IMR-90 (cell line): Measurements from ENCODE around the gene LAMC2. TPM values are rescaled to one million over a fixed set of nuclear protein-coding genes. Genes with fewer than 3 reads are reported as not detected.

ENCODE experiments used
- ATAC-seq: fragments of 200-7000 bp; cut with Tn5 transposase; 2 replicates; pipeline ENCODE4 v1.9.1; 2020; ENCODE audit warnings: low read depth, mild to moderate bottlenecking, moderate library complexity
- BruUV-seq: library from RNA; stranded (reverse); fragments of 400-500 nt; replicated peaks from 2 replicates; lab custom pipeline; 2021; lab: Mats Ljungman, UMichigan
- CTCF ChIA-PET: fragments of 300-600 bp; formaldehyde crosslinking; extraction: SDS; loops from one replicate; lab custom pipeline; 2021; ENCODE audit warnings: antibody characterized with exemption; lab: Yijun Ruan, JAX
- POLR2A ChIA-PET: fragments of 300-600 bp; sonication (Branson Sonifier 250); formaldehyde crosslinking; loops from one replicate; lab custom pipeline; 2022; ENCODE audit warnings: antibody characterized with exemption; ENCODE audit not compliant: unreplicated experiment; lab: Charles Lee
- DNase-seq: peaks from one replicate; pipeline ENCODE4 v3.0.0; 2013
- H2AFZ ChIP-seq: replicated peaks from 2 replicates; pipeline ENCODE3; 2013; ENCODE audit warnings: low read length, mild to moderate bottlenecking; ENCODE audit not compliant: poor library complexity
- H2AK5ac ChIP-seq: 2 replicates; pipeline ENCODE4 v1.6.1; 2013; ENCODE audit warnings: low read depth, low read length, inconsistent platforms
- H2AK9ac ChIP-seq: replicated peaks from 2 replicates; pipeline ENCODE3; 2013; ENCODE audit warnings: mild to moderate bottlenecking, low read depth, low read length, moderate library complexity; ENCODE audit not compliant: poor library complexity
- H2BK120ac ChIP-seq: 2 replicates; pipeline ENCODE4 v1.6.1; 2013; ENCODE audit warnings: low read depth, low read length, inconsistent platforms
- H2BK15ac ChIP-seq: 3 replicates; pipeline ENCODE4 v1.6.1; 2013; ENCODE audit warnings: low read depth, low read length, inconsistent platforms
- H2BK20ac ChIP-seq: 2 replicates; pipeline ENCODE4 v1.6.1; 2013; ENCODE audit warnings: low read depth, mild to moderate bottlenecking, inconsistent platforms, low read length, moderate library complexity
- H2BK5ac ChIP-seq: 2 replicates; pipeline ENCODE4 v1.6.1; 2013; ENCODE audit warnings: mild to moderate bottlenecking, low read depth, low read length, inconsistent platforms; ENCODE audit not compliant: poor library complexity, severe bottlenecking
- H3K14ac ChIP-seq: replicated peaks from 2 replicates; pipeline ENCODE4 v1.6.1; 2013; ENCODE audit warnings: low read depth, low read length, inconsistent platforms
- H3K18ac ChIP-seq: 2 replicates; pipeline ENCODE4 v1.6.1; 2013; ENCODE audit warnings: low read depth, low read length, control low read depth
- H3K23ac ChIP-seq: 2 replicates; pipeline ENCODE4 v1.6.1; 2013; ENCODE audit warnings: low read depth, low read length, inconsistent platforms
- H3K27ac ChIP-seq: 2 replicates; pipeline ENCODE4 v1.5.1; 2013; ENCODE audit warnings: mild to moderate bottlenecking, control low read depth, low read length; ENCODE audit not compliant: insufficient read depth
- H3K27me3 ChIP-seq: 2 replicates; pipeline ENCODE4 v1.6.1; 2013; ENCODE audit warnings: low read length; ENCODE audit not compliant: control insufficient read depth, insufficient read depth
- H3K36me3 ChIP-seq: 2 replicates; pipeline ENCODE4 v1.6.1; 2013; ENCODE audit warnings: low read length, mixed read lengths; ENCODE audit not compliant: control insufficient read depth, insufficient read depth
- H3K4ac ChIP-seq: 2 replicates; pipeline ENCODE4 v1.6.1; 2013; ENCODE audit warnings: low read depth, low read length, inconsistent platforms
- H3K4me1 ChIP-seq: 2 replicates; pipeline ENCODE4 v1.6.1; 2013; ENCODE audit warnings: low read length, mixed read lengths; ENCODE audit not compliant: control insufficient read depth, insufficient read depth
- H3K4me2 ChIP-seq: 2 replicates; pipeline ENCODE4 v1.6.1; 2013; ENCODE audit warnings: low read depth, mild to moderate bottlenecking, control low read depth, low read length, moderate library complexity
- H3K4me3 ChIP-seq: 2 replicates; pipeline ENCODE4 v1.5.1; 2013; ENCODE audit warnings: low read depth, mild to moderate bottlenecking, control low read depth, low read length, moderate library complexity; ENCODE audit not compliant: insufficient read depth
- H3K56ac ChIP-seq: 2 replicates; pipeline ENCODE4 v1.6.1; 2013; ENCODE audit warnings: low read length, inconsistent platforms; ENCODE audit not compliant: insufficient read depth; ENCODE audit errors: extremely low read depth
- H3K79me1 ChIP-seq, 2 experiments: 2 replicates each; pipeline ENCODE4 v1.6.1; 2013; ENCODE audit warnings: low read length in 2 of 2, inconsistent platforms in 1 of 2, low read depth in 1 of 2
- H3K9ac ChIP-seq: 2 replicates; pipeline ENCODE4 v1.6.1; 2013; ENCODE audit warnings: low read depth, low read length, control low read depth
- H3K9me1 ChIP-seq: 2 replicates; pipeline ENCODE4 v1.6.1; 2013; ENCODE audit warnings: low read length, inconsistent platforms; ENCODE audit not compliant: insufficient read depth
- H3K9me3 ChIP-seq: 2 replicates; pipeline ENCODE4 v1.6.1; 2013; ENCODE audit warnings: low read length; ENCODE audit not compliant: control insufficient read depth, insufficient read depth
- H4K20me1 ChIP-seq: 2 replicates; pipeline ENCODE4 v1.6.1; 2013; ENCODE audit warnings: low read length, inconsistent platforms; ENCODE audit not compliant: insufficient read depth
- H4K5ac ChIP-seq: 2 replicates; pipeline ENCODE4 v1.6.1; 2013; ENCODE audit warnings: mild to moderate bottlenecking, low read depth, low read length, control low read depth
- H4K8ac ChIP-seq, 2 experiments: 2 replicates each; pipeline ENCODE4 v1.6.1; 2013; ENCODE audit warnings: low read depth in 2 of 2, low read length in 2 of 2, control low read depth in 1 of 2, inconsistent platforms in 1 of 2
- H4K91ac ChIP-seq: 2 replicates; pipeline ENCODE4 v1.6.1; 2013; ENCODE audit warnings: low read depth, low read length, inconsistent platforms; ENCODE audit not compliant: insufficient read depth
- BHLHE40 ChIP-seq: fragments of 150-350 bp; IDR thresholded peaks from 2 replicates; pipeline ENCODE4 v1.6.1; 2016; ENCODE audit warnings: mild to moderate bottlenecking, low read depth, low read length
- CHD1 ChIP-seq: IDR thresholded peaks from 2 replicates; pipeline ENCODE4 v1.6.1; 2012; ENCODE audit warnings: low read depth, low read length, improper control_type of control experiment
- CTCF ChIP-seq: conservative IDR thresholded peaks from 2 replicates; pipeline ENCODE4 v1.5.1; 2012; ENCODE audit warnings: mild to moderate bottlenecking, low read depth, low read length, improper control_type of control experiment
- FOS ChIP-seq: fragments of 150-350 bp; IDR thresholded peaks from 2 replicates; pipeline ENCODE4 v1.6.1; 2016; ENCODE audit warnings: low read depth, low read length
- MAZ ChIP-seq: IDR thresholded peaks from 2 replicates; pipeline ENCODE4 v1.6.1; 2012; ENCODE audit warnings: low read depth, mild to moderate bottlenecking, low read length, improper control_type of control experiment, moderate library complexity, borderline replicate concordance
- NFE2L2 ChIP-seq: fragments of 150-350 bp; IDR thresholded peaks from 2 replicates; pipeline ENCODE4 v1.6.1; 2016; ENCODE audit warnings: low read depth, mild to moderate bottlenecking, low read length
- RAD21 ChIP-seq: IDR thresholded peaks from 2 replicates; pipeline ENCODE4 v1.6.1; 2012; ENCODE audit warnings: low read length, improper control_type of control experiment
- RCOR1 ChIP-seq: IDR thresholded peaks from 2 replicates; pipeline ENCODE4 v1.6.1; 2012; ENCODE audit warnings: mild to moderate bottlenecking, low read length, improper control_type of control experiment; ENCODE audit not compliant: insufficient replicate concordance
- SMC3 ChIP-seq: fragments of 150-350 bp; IDR thresholded peaks from 2 replicates; pipeline ENCODE4 v1.6.1; 2016; ENCODE audit warnings: low read depth, mild to moderate bottlenecking, antibody characterized with exemption, low read length, moderate library complexity
- WGBS, 2 experiments: methylation state at CpG; one replicate each; pipeline versions ENCODE4 v1.1.5 to v1.1.7; 2013; ENCODE audit warnings: missing lambda C conversion rate in 2 of 2; ENCODE audit not compliant: insufficient read length in 1 of 2; ENCODE audit errors: extremely low coverage in 2 of 2; 5-methylcytosine and 5-hydroxymethylcytosine counted together
- dilution Hi-C: fragments of 300-500 bp; cut with HindIII; formaldehyde crosslinking; loops from one replicate; pipeline ENCODE4 v1.14.3; 2018; ENCODE audit warnings: low sequenced_read_pairs; ENCODE audit not compliant: unreplicated experiment
- in situ Hi-C: fragments of 300-500 bp; cut with MboI; formaldehyde crosslinking; loops from 3 replicates; pipeline ENCODE4 v1.14.3; 2019; ENCODE audit warnings: low sequenced_read_pairs, inconsistent platforms, mixed read lengths
- intact Hi-C: fragments of 100-400 bp; cut with micrococcal nuclease; formaldehyde crosslinking; loops from 2 replicates; pipeline ENCODE4 v1.10.0; 2022
- polyA plus RNA-seq, 3 experiments: library from polyadenylated mRNA; depleted of rRNA; stranded (reverse); fragments of >200 nt; gene quantifications; 2 replicates each; pipeline ENCODE4 v1.2.3, GENCODE V29; 2012; ENCODE audit warnings: low replicate concordance in 1 of 3
- total RNA-seq: library from RNA; depleted of rRNA; stranded (reverse); fragments of >200 nt; gene quantifications from 2 replicates; pipeline ENCODE4 v1.2.3, GENCODE V29; 2012

The LAMC2 gene
- total and polyA plus RNA-seq, 2 of the 4 experiments (the other 2 are of a cell fraction) = 2.3 to 2.8 TPM

DNA sequence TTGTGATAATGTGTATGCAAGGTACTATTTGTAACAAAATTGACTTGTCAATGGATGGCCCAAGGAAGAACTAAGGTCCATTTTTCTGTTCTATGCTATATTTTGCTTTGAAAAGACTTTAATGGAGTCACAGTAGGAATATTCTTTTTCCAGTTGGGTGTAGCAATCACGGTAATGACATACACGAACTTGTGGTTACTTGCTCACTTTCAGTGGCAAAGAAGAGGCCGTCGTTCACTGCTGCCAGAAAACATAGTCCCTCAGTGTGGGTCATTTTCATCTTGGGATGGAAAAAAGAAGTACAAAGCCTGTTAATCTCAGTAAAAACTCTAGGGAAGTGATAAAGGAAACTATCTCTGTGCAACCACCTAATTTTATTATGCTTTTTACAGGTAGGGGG is 47.8 kb upstream of the LAMC2 start:
- ChIA-PET POLR2A (no interaction called here), CTCF (interaction anchor here (1.5 kb wide), 1 partner anchor 14 kb away, joined by 4 read pairs; no protein-coding TSS in a partner anchor)
- Histone ChIP-seq H3K4me2 (no peak overlapping the region), H2AK5ac (no peak overlapping the region), H2AFZ (no peak overlapping the region), H2AK9ac (no peak overlapping the region), H3K9ac (no peak overlapping the region), H3K9me3 (no peaks in the 10 kb centered on the region), H4K8ac (0 out of 4 replicates have a peak overlapping the region, but pooled peaks of 1 of the 2 experiments have one; percentile 21), H4K5ac (no peak overlapping the region), H3K27ac (no peak overlapping the region), H3K4me3 (no peak overlapping the region), H3K36me3 (peaks cover 46% of the 10 kb centered on the region), H3K56ac (no peak overlapping the region), H3K4me1 (peaks cover 8% of the 10 kb centered on the region), H3K18ac (no peak overlapping the region), H2BK5ac (no peak overlapping the region), H3K4ac (0 out of 2 replicates have a peak overlapping the region, but pooled peaks have one; percentile 13), H3K27me3 (no peaks in the 10 kb centered on the region), H2BK120ac (no peak overlapping the region), H3K14ac (no peak overlapping the region), H4K91ac (no peak overlapping the region; the same call in 1 of the 2 replicates), H2BK15ac (0 out of 3 replicates have a peak overlapping the region, but pooled peaks have one; percentile 75), H4K20me1 (no peaks in the 10 kb centered on the region), H3K23ac (no peak overlapping the region), H2BK20ac (0 out of 2 replicates have a peak overlapping the region, but pooled peaks have one; percentile 20), H3K9me1 (peaks cover 10% of the 10 kb centered on the region), H3K79me1 (peaks cover 12 to 51% of the 10 kb centered on the region in 2 experiments; a peak in 3 of 4 replicates)
- in situ Hi-C loops = no loop called here
- dilution Hi-C loops = no loop called here
- TF ChIP-seq BHLHE40 (no peak), CTCF (no peak), MAZ (no peak), RAD21 (no peak), NFE2L2 (no peak), RCOR1 (no peak), SMC3 (no peak), CHD1 (no peak), FOS (no peak)
- BruUV-seq = no TSS peak
- DNase-seq = no peak
- no CpG with 5 or more reads among the region's 4 CpGs for WGBS, 2 experiments
- intact Hi-C loops = no loop called here
- ATAC-seq = no peak
